Common myeloid progenitor, CD34-positive (primary cell): ENCODE measurements around the gene C5AR1.

ENCODE experiments used
- CTCF ChIA-PET: fragments of 350-600 bp; sonication (Branson Sonifier 250); formaldehyde crosslinking; loops from one replicate; lab custom pipeline; 2021; ENCODE audit warnings: antibody characterized with exemption; lab: Charles Lee
- POLR2A ChIA-PET: fragments of 350-600 bp; sonication (Branson Sonifier 250); formaldehyde crosslinking; loops from one replicate; lab custom pipeline; 2021; ENCODE audit warnings: antibody characterized with exemption; lab: Charles Lee
- DNase-seq, 3 donors: peaks; one replicate each; pipeline versions ENCODE4 v3.0.0 to v3.0.0-alpha.2; 2013
- H3K27ac ChIP-seq, 2 experiments: 1 replicate in 1 of 2; 2 replicates in 1 of 2; pipeline ENCODE4 v1.7.0; 2013; ENCODE audit warnings: inconsistent platforms in 2 of 2, low read length in 2 of 2, mild to moderate bottlenecking in 2 of 2, low read depth in 1 of 2, moderate library complexity in 1 of 2; ENCODE audit not compliant: severe bottlenecking in 2 of 2, insufficient read depth in 1 of 2, poor library complexity in 1 of 2
- H3K27me3 ChIP-seq, 5 experiments: replicated peaks in 2 of 5; 1 replicate in 3 of 5; 2 replicates in 2 of 5; pipeline versions ENCODE4 v1.6.1 to v1.7.0; 2013; ENCODE audit warnings: low read length in 4 of 5, mild to moderate bottlenecking in 2 of 5, moderate library complexity in 2 of 5, inconsistent platforms in 1 of 5; ENCODE audit not compliant: insufficient read depth in 5 of 5, control insufficient read depth in 4 of 5
- H3K36me3 ChIP-seq, 4 experiments: 1 replicate in 2 of 4; 2 replicates in 2 of 4; pipeline versions ENCODE4 v1.6.1 to v1.7.0; 2013; ENCODE audit warnings: low read length in 3 of 4, control low read depth in 1 of 4, mild to moderate bottlenecking in 1 of 4; ENCODE audit not compliant: control insufficient read depth in 4 of 4, insufficient read depth in 4 of 4
- H3K4me1 ChIP-seq, 4 experiments: 1 replicate in 3 of 4; 2 replicates in 1 of 4; pipeline versions ENCODE4 v1.6.1 to v1.7.1; 2013; ENCODE audit warnings: low read length in 3 of 4, mild to moderate bottlenecking in 3 of 4, control low read depth in 1 of 4, inconsistent platforms in 1 of 4, moderate library complexity in 1 of 4; ENCODE audit not compliant: control insufficient read depth in 4 of 4, insufficient read depth in 4 of 4; ENCODE audit errors: control extremely low read depth in 1 of 4
- H3K4me3 ChIP-seq, 7 experiments: 1 replicate in 4 of 7; 2 replicates in 3 of 7; pipeline versions ENCODE4 v1.5.1 to v1.7.0; 2013; ENCODE audit warnings: mild to moderate bottlenecking in 7 of 7, low read length in 6 of 7, moderate library complexity in 6 of 7, inconsistent platforms in 2 of 7, low read depth in 2 of 7, control low read depth in 1 of 7; ENCODE audit not compliant: insufficient read depth in 4 of 7, control insufficient read depth in 1 of 7; ENCODE audit errors: extremely low read depth in 1 of 7
- H3K9me3 ChIP-seq, 5 experiments: 1 replicate in 4 of 5; 2 replicates in 1 of 5; pipeline versions ENCODE4 v1.6.1 to v1.7.1; 2013; ENCODE audit warnings: low read length in 4 of 5, mild to moderate bottlenecking in 2 of 5, inconsistent platforms in 1 of 5, low read depth in 1 of 5, moderate library complexity in 1 of 5; ENCODE audit not compliant: control insufficient read depth in 4 of 5, insufficient read depth in 2 of 5; ENCODE audit errors: control extremely low read depth in 1 of 5
- WGBS: methylation state at CpG from one replicate; pipeline ENCODE4 v1.1.5; 2013; ENCODE audit not compliant: insufficient coverage; 5-methylcytosine and 5-hydroxymethylcytosine counted together

C5AR1 gene

DNA sequence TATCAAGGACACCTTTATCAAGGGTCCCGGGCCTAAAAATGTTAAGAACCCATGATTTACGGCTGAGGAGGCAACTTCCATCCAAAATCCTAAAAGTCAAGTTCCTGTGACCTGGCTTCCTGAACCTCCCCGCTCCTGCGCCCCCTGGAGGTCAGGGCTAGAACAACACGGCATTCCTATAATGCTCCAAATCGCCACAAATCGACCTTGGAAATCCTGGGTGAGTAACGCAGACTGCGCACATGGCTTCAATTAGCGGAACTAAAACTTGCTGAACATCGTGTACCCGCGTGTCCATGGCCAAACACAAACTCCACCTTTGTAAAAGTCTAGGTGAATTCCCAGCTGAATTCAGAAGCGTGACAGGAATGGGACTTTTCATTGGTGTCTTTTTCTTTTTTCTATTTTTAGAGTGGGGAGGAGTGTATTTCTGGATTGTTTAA lies 4.3 kb upstream of the C5AR1 start:
- Histone ChIP-seq H3K27me3 (peaks cover 0 to 45% (median 12%) of the 10 kb centered on the region in 5 experiments), H3K9me3 (no peaks in the 10 kb centered on the region), H3K4me3 (no peak overlapping the region), H3K36me3 (no peaks in the 10 kb centered on the region), H3K4me1 (peaks cover 5 to 16% (median 8%) of the 10 kb centered on the region in 4 experiments), H3K27ac (no peak overlapping the region)
- ChIA-PET POLR2A (no interaction called here), CTCF (interaction anchor here (0.6 to 1.9 kb wide), 10 partner anchors 8 to 492 kb away, joined by 3 to 6 read pairs (median 3); no protein-coding TSS in a partner anchor)
- WGBS = 6% methylated on average over 13 of the region's 14 CpGs
- peak; percentile 40 to 60 (median 47) for DNase-seq

DNA sequence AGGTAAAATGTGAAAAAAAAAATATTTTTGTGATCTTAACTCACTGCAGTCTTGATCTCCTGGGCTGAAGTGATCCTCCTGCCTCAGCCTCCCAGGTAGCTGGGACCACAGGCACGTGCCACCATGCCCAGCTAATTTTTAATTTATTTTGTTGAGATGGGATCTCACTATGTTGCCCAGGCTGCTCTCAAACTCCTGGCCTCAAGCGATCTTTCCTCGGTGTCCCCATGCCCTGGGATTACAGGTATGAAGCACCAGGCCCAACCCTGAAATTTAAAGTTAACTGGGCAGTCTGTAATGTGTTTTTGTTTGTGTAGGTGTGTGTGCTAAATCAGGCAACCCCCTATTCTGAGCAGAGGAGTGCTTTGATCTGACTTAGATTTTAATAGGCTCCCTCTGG lies 3.4 kb upstream of the C5AR1 start:
- Histone ChIP-seq H3K27ac (no peak overlapping the region), H3K4me3 (no peak overlapping the region), H3K36me3 (no peaks in the 10 kb centered on the region), H3K4me1 (peaks cover 3 to 12% (median 5%) of the 10 kb centered on the region in 4 experiments), H3K9me3 (no peaks in the 10 kb centered on the region), H3K27me3 (peaks cover 0 to 54% (median 18%) of the 10 kb centered on the region in 5 experiments)
- 100% methylated on average over 1 of the region's 3 CpGs for WGBS
- ChIA-PET CTCF (interaction anchor here (0.8 to 1.6 kb wide), 7 partner anchors 9 to 85 kb away, joined by 3 to 5 read pairs (median 4); partner anchors contain the start of gene DHX34), POLR2A (no interaction called here)
- DNase-seq = no peak

DNA sequence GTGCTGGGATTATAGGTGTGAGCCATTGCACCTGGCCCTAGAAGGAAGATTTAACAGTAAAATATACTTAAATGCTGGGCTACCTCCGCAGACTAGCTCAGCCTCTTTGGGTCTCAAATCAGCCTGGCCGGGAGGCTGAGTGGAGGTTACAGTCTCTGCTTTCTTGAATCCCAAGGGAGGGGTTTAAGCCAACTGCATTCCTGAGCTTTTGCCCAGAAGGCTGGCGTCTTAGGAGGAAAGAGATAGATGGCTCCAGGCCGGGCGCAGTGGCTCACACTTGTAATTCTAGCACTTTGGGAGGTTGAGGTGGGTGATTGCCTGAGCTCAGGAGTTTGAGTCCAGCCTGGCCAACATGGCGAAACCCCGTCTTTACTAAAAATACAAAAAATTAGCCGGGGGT lies 623 bp upstream of the C5AR1 start:
- no peak for DNase-seq
- 86% methylated on average over 4 of the region's 8 CpGs for WGBS
- Histone ChIP-seq H3K9me3 (no peaks in the 10 kb centered on the region), H3K36me3 (no peaks in the 10 kb centered on the region), H3K27ac (no peak overlapping the region), H3K4me3 (no peak overlapping the region), H3K27me3 (peaks cover 0 to 55% (median 18%) of the 10 kb centered on the region in 5 experiments), H3K4me1 (peaks cover 0 to 8% (median 4%) of the 10 kb centered on the region in 4 experiments)
- ChIA-PET POLR2A (no interaction called here), CTCF (interaction anchor here (0.6 to 2.0 kb wide), 6 partner anchors 9 to 128 kb away, joined by 3 to 12 read pairs (median 4); partner anchors contain the start of gene DHX34)

DNA sequence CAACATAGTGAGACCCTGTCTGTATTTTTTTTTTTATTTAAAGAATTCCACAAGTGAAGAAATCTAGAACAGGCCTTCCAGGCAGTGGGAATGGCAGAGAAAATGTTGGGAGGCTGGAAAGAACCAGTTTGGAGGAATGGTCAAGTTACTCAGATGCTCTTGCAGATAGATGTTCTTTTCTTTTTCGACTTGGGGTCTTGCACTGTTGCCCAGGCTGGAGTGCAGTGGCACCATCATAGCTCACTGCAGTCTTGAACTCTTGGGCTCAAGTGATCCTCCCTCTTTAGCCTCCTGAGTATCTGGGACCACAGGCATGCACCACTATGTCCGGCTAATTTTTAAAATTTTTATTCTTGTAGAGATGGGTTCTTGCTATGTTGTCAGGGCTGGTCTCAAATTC lies 662 bp downstream of the C5AR1 start:
- ChIA-PET POLR2A (no interaction called here), CTCF (interaction anchor here (0.9 kb wide), 1 partner anchor 26 kb away, joined by 3 read pairs; no protein-coding TSS in a partner anchor)
- no peak for DNase-seq
- Histone ChIP-seq H3K36me3 (no peaks in the 10 kb centered on the region), H3K4me3 (peak overlapping the region in 1 of 7 experiments; percentile 68), H3K4me1 (peaks cover 0 to 6% (median 2%) of the 10 kb centered on the region in 4 experiments), H3K27me3 (peaks cover 0 to 54% (median 18%) of the 10 kb centered on the region in 5 experiments), H3K27ac (no peak overlapping the region), H3K9me3 (no peaks in the 10 kb centered on the region)
- 100% methylated on average over 1 of the region's 2 CpGs for WGBS

DNA sequence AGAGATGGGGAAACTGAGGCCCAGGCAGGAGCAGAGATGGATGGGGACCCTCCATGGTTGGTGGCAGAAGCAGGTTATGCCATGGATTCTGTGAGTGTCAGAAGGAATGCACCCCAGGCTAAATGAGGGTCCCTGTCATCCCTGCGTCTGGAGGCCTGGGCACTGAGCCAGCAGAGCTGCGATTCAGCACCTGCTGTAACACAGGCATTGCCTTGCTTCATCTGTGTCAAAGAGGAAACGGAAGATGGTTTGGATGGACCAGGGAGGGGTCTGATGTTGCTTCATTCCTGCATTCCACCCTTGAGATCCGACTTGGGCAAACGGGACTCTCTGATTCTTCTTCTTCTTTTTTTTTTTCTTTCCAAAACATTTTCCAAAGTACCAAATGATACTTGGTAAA lies 1.2 kb downstream of the C5AR1 start:
- CTCF ChIA-PET = interaction anchor here (0.9 kb wide), 1 partner anchor 26 kb away, joined by 3 read pairs; no protein-coding TSS in a partner anchor
- H3K36me3 ChIP-seq = no peaks in the 10 kb centered on the region

DNA sequence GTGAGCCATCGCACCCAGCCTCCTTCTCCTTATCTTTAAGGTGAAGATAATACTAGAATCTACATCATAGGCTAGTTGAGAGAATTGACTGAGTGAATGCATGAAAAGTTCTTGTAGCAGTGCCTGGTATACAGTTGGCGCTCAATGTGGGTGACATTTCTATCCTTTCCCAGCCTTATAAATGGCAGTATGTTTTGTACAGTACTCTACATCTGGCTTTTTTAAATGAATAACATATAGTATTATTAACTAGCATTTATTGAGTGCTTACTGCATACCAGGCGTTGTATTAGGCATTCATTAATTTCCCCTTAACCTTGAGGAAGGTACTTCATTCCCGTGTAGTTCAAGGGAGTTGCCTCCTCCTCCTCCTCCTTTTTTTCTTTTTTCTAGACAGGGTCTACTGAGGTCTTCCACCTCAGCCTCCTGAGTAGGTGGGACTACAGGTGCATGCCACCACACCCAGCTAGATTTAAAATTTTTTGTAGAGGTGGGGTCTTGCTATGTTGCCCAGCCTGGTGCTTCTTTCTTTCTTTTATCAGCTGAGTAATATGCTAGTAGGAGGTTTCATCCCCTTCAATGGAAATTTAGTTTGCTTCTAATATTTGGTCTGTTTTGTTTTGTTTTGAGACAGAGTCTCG lies 2.8 kb downstream of the C5AR1 start:
- CTCF ChIA-PET = interaction anchor here (2.3 kb wide), 1 partner anchor 36 kb away, joined by 6 read pairs; the partner anchor contains the start of gene DHX34

More for the DNA sequence above, 1.2 kb downstream of the C5AR1 start:
- Histone ChIP-seq H3K27me3 (peaks cover 0 to 54% (median 18%) of the 10 kb centered on the region in 5 experiments), H3K9me3 (no peaks in the 10 kb centered on the region), H3K27ac (no peak overlapping the region), H3K4me1 (peaks cover 0 to 11% (median 1%) of the 10 kb centered on the region in 4 experiments), H3K4me3 (peak overlapping the region in 1 of 7 experiments; percentile 68)
- WGBS = 38% methylated on average over 5 of the region's 5 CpGs
- DNase-seq = peak in 2 of 3 donors; percentile 32 to 40
- POLR2A ChIA-PET = no interaction called here

More for the DNA sequence above, 2.8 kb downstream of the C5AR1 start:
- Histone ChIP-seq H3K4me3 (peak overlapping the region in 1 of 7 experiments; percentile 19), H3K4me1 (peaks cover 0 to 11% (median 2%) of the 10 kb centered on the region in 4 experiments), H3K27me3 (peaks cover 0 to 40% (median 10%) of the 10 kb centered on the region in 5 experiments), H3K27ac (no peak overlapping the region), H3K9me3 (no peaks in the 10 kb centered on the region), H3K36me3 (no peaks in the 10 kb centered on the region)
- POLR2A ChIA-PET = no interaction called here
- WGBS = 90% methylated on average over 3 of the region's 5 CpGs
- no peak for DNase-seq
